NB4 (cell line): ENCODE measurements around the gene AFG1L.
A peak's percentile ranks its signal among the peaks of the same experiment; 100 is the strongest.

ENCODE experiments used
- DNase-seq: peaks from one replicate; pipeline ENCODE4 v3.0.0; 2010; ENCODE audit warnings: low read depth
- H3K4me3 ChIP-seq: one replicate; pipeline ENCODE4 v1.5.1; 2011; ENCODE audit warnings: mild to moderate bottlenecking, low read depth, low read length, moderate library complexity
- CTCF ChIP-seq: IDR thresholded peaks from one replicate; pipeline ENCODE4 v1.5.1; 2012; ENCODE audit warnings: low read depth, low read length
- MAX ChIP-seq: IDR thresholded peaks from 2 replicates; pipeline ENCODE4 v1.6.1; 2011; ENCODE audit warnings: low read depth, low read length
- MYC ChIP-seq: IDR thresholded peaks from 2 replicates; pipeline ENCODE4 v1.6.1; 2011; ENCODE audit warnings: low read depth, low read length
- POLR2A ChIP-seq: IDR thresholded peaks from 2 replicates; pipeline ENCODE4 v1.6.1; 2011; ENCODE audit warnings: mild to moderate bottlenecking; ENCODE audit not compliant: insufficient read length; ENCODE audit errors: extremely low read depth

Gene AFG1L

GRCh38 chr6:108432792-108433191, 137.9 kb downstream of the AFG1L start:
- no peak for TF ChIP-seq MAX

GRCh38 chr6:108434222-108434621, 139.4 kb downstream of the AFG1L start:
- TF ChIP-seq MYC = no peak
- TF ChIP-seq MAX = 0 out of 2 replicates have a peak, but pooled peaks have one; percentile 7
- no peak for TF ChIP-seq CTCF
- no peak for TF ChIP-seq POLR2A
- no peak overlapping the region for H3K4me3 ChIP-seq
- DNase-seq = peak; percentile 46

More at GRCh38 chr6:108432792-108433191, 137.9 kb downstream of the AFG1L start:
- no peak overlapping the region for H3K4me3 ChIP-seq
- DNase-seq = no peak

- no peak for TF ChIP-seq MYC
- no peak for TF ChIP-seq POLR2A
- TF ChIP-seq CTCF = no peak
- TF ChIP-seq MAX = no peak
- no peak for DNase-seq
- H3K4me3 ChIP-seq = no peak overlapping the region
Measured at GRCh38 chr6:108435391-108435790, 140.5 kb downstream of the AFG1L start.

- H3K4me3 ChIP-seq = no peak overlapping the region
- no peak for TF ChIP-seq MYC
- DNase-seq = no peak
Measured at GRCh38 chr6:108436771-108437170, 141.9 kb downstream of the AFG1L start.

- H3K4me3 ChIP-seq = no peak overlapping the region
- no peak for TF ChIP-seq MYC
- no peak for TF ChIP-seq CTCF
- TF ChIP-seq MAX = no peak
- TF ChIP-seq POLR2A = no peak
- no peak for DNase-seq
Measured at GRCh38 chr6:108437821-108438220, 143.0 kb downstream of the AFG1L start.

- TF ChIP-seq MYC (peak; percentile 33; the same call in 1 of the 2 replicates), POLR2A (no peak)
- peak; percentile 82 for DNase-seq
- H3K4me3 ChIP-seq = no peak overlapping the region
Measured at GRCh38 chr6:108438918-108439317, 144.1 kb downstream of the AFG1L start.

- H3K4me3 ChIP-seq = no peak overlapping the region
- TF ChIP-seq MYC (no peak), CTCF (no peak), MAX (no peak), POLR2A (no peak)
- DNase-seq = no peak
Measured at GRCh38 chr6:108441141-108441540, 146.3 kb downstream of the AFG1L start.
